H9 (cell line): ENCODE data around the gene AMDHD2. TPM values are rescaled to one million over a fixed set of nuclear protein-coding genes. Genes with fewer than 3 reads are reported as not detected.

Experiments used
- DNase-seq: peaks from one replicate; pipeline ENCODE4 v3.0.0-alpha.2; 2017
- H2AFZ ChIP-seq: one replicate; pipeline ENCODE4 v1.6.1; 2013; ENCODE audit warnings: mild to moderate bottlenecking, low read length, control low read depth, moderate library complexity
- H2AK5ac ChIP-seq: 2 replicates; pipeline ENCODE4 v1.6.1; 2013; ENCODE audit warnings: low read length, control low read depth, mixed read lengths; ENCODE audit not compliant: insufficient read length
- H2BK120ac ChIP-seq: one replicate; pipeline ENCODE4 v1.6.1; 2013; ENCODE audit warnings: low read depth, mild to moderate bottlenecking, low read length, control low read depth, inconsistent platforms; ENCODE audit not compliant: poor library complexity, severe bottlenecking
- H2BK12ac ChIP-seq: 2 replicates; pipeline ENCODE4 v1.6.1; 2013; ENCODE audit warnings: low read length, control low read depth, mixed read lengths, low read depth; ENCODE audit not compliant: insufficient read length
- H2BK15ac ChIP-seq: 2 replicates; pipeline ENCODE4 v1.6.1; 2013; ENCODE audit warnings: low read depth, low read length, control low read depth
- H2BK20ac ChIP-seq: one replicate; pipeline ENCODE4 v1.6.1; 2013; ENCODE audit warnings: low read depth, mild to moderate bottlenecking, low read length, control low read depth, inconsistent platforms; ENCODE audit not compliant: poor library complexity, severe bottlenecking
- H2BK5ac ChIP-seq: 2 replicates; pipeline ENCODE4 v1.6.1; 2013; ENCODE audit warnings: low read length, control low read depth, mixed read lengths; ENCODE audit not compliant: insufficient read length
- H3K14ac ChIP-seq: 2 replicates; pipeline ENCODE4 v1.6.1; 2013; ENCODE audit warnings: low read length, control low read depth; ENCODE audit not compliant: insufficient read depth
- H3K18ac ChIP-seq: 2 replicates; pipeline ENCODE4 v1.6.1; 2013; ENCODE audit warnings: low read depth, mild to moderate bottlenecking, mixed read lengths, low read length, control low read depth; ENCODE audit not compliant: insufficient read length
- H3K23ac ChIP-seq: 2 replicates; pipeline ENCODE4 v1.6.1; 2013; ENCODE audit warnings: low read length, control low read depth, mixed read lengths, low read depth; ENCODE audit not compliant: insufficient read length
- H3K23me2 ChIP-seq: 2 replicates; pipeline ENCODE4 v1.6.1; 2013; ENCODE audit warnings: low read depth, mild to moderate bottlenecking, mixed read lengths, low read length, control low read depth; ENCODE audit not compliant: insufficient read length, poor library complexity, severe bottlenecking
- H3K27ac ChIP-seq: 2 replicates; pipeline ENCODE4 v1.5.1; 2013; ENCODE audit warnings: low read length, control low read depth, mixed read lengths, low read depth; ENCODE audit not compliant: insufficient read length
- H3K27me3 ChIP-seq: 2 replicates; pipeline ENCODE4 v1.6.1; 2013; ENCODE audit warnings: low read length, control low read depth, inconsistent platforms; ENCODE audit not compliant: insufficient read depth
- H3K4ac ChIP-seq: 2 replicates; pipeline ENCODE4 v1.6.1; 2013; ENCODE audit warnings: low read depth, mild to moderate bottlenecking, control low read depth, inconsistent platforms, low read length, moderate library complexity
- H3K4me1 ChIP-seq: 2 replicates; pipeline ENCODE4 v1.6.1; 2013; ENCODE audit warnings: low read length, control low read depth, inconsistent platforms; ENCODE audit not compliant: insufficient read depth
- H3K4me2 ChIP-seq: 2 replicates; pipeline ENCODE4 v1.6.1; 2013; ENCODE audit warnings: low read length, control low read depth, mixed read lengths; ENCODE audit not compliant: insufficient read length, insufficient read depth
- H3K56ac ChIP-seq: 2 replicates; pipeline ENCODE4 v1.6.1; 2013; ENCODE audit warnings: low read depth, mild to moderate bottlenecking, mixed read lengths, low read length, control low read depth; ENCODE audit not compliant: insufficient read length
- H3K79me1 ChIP-seq: 2 replicates; pipeline ENCODE4 v1.6.1; 2013; ENCODE audit warnings: low read depth, mild to moderate bottlenecking, moderate library complexity, low read length, control low read depth, inconsistent platforms; ENCODE audit not compliant: insufficient read depth, poor library complexity, severe bottlenecking
- H3K79me2 ChIP-seq: 2 replicates; pipeline ENCODE4 v1.6.1; 2013; ENCODE audit warnings: low read length, control low read depth, inconsistent platforms; ENCODE audit not compliant: insufficient read depth
- H3K9ac ChIP-seq: 2 replicates; pipeline ENCODE4 v1.6.1; 2013; ENCODE audit warnings: low read length, control low read depth, mixed read lengths; ENCODE audit not compliant: insufficient read length; ENCODE audit errors: extremely low read depth
- H3K9me3 ChIP-seq: one replicate; pipeline ENCODE4 v1.6.1; 2013; ENCODE audit warnings: low read depth, low read length, inconsistent platforms; ENCODE audit not compliant: control insufficient read depth
- H3T11ph ChIP-seq: one replicate; pipeline ENCODE4 v1.6.1; 2013; ENCODE audit warnings: mild to moderate bottlenecking, low read length, control low read depth, inconsistent platforms
- H4K20me1 ChIP-seq: one replicate; pipeline ENCODE4 v1.6.1; 2013; ENCODE audit not compliant: control insufficient read depth, insufficient read length, insufficient read depth
- H4K5ac ChIP-seq: 2 replicates; pipeline ENCODE4 v1.6.1; 2013; ENCODE audit warnings: low read depth, mild to moderate bottlenecking, mixed read lengths, low read length, control low read depth; ENCODE audit not compliant: insufficient read length
- H4K8ac ChIP-seq: replicated peaks from 2 replicates; pipeline ENCODE4 v1.6.1; 2013; ENCODE audit warnings: low read length, control low read depth, mixed read lengths, low read depth; ENCODE audit not compliant: insufficient read length
- H4K91ac ChIP-seq: 2 replicates; pipeline ENCODE4 v1.6.1; 2013; ENCODE audit warnings: low read depth, mild to moderate bottlenecking, moderate library complexity, mixed read lengths, low read length, control low read depth; ENCODE audit not compliant: insufficient read length
- H3K27ac Mint-ChIP-seq, 3 experiments: 2 replicates in 2 of 3; 3 replicates in 1 of 3; pipeline ENCODE4 v1.8.0; 2020 to 2021; ENCODE audit warnings: mixed read lengths in 3 of 3, mild to moderate bottlenecking in 1 of 3, moderate library complexity in 1 of 3
- H3K27me3 Mint-ChIP-seq: 2 replicates; pipeline ENCODE4 v1.8.0; 2021; ENCODE audit warnings: low read depth, mild to moderate bottlenecking, moderate library complexity, mixed read lengths
- H3K36me3 Mint-ChIP-seq, 3 experiments: 2 replicates in 2 of 3; 3 replicates in 1 of 3; pipeline ENCODE4 v1.8.0; 2020 to 2021; ENCODE audit warnings: low read depth in 3 of 3, mixed read lengths in 3 of 3; ENCODE audit not compliant: insufficient read depth in 1 of 3
- H3K4me1 Mint-ChIP-seq, 2 experiments: 2 replicates each; pipeline ENCODE4 v1.8.0; 2020; ENCODE audit warnings: mixed read lengths in 2 of 2
- H3K4me3 Mint-ChIP-seq, 2 experiments: 2 replicates in 1 of 2; 3 replicates in 1 of 2; pipeline ENCODE4 v1.8.0; 2020 to 2021; ENCODE audit warnings: mild to moderate bottlenecking in 2 of 2, mixed read lengths in 2 of 2, moderate library complexity in 1 of 2
- H3K9me3 Mint-ChIP-seq, 2 experiments: 2 replicates in 1 of 2; 3 replicates in 1 of 2; pipeline ENCODE4 v1.8.0; 2020; ENCODE audit warnings: mild to moderate bottlenecking in 2 of 2, mixed read lengths in 2 of 2, moderate library complexity in 1 of 2
- CTCF ChIP-seq: fragments of 200-600 bp; sonication (generic); conservative IDR thresholded peaks from 3 replicates; pipeline ENCODE4 v1.8.0; 2021; ENCODE audit warnings: antibody characterized with exemption, mild to moderate bottlenecking
- WGBS: extraction: QIAGEN DNeasy Blood & Tissue Kit; methylation state at CpG from one replicate; pipeline ENCODE4 v1.1.7; 2013; ENCODE audit warnings: missing lambda C conversion rate, low lambda C conversion rate, mixed read lengths; ENCODE audit not compliant: insufficient read length; ENCODE audit errors: extremely low coverage; 5-methylcytosine and 5-hydroxymethylcytosine counted together
- total RNA-seq: library from RNA; stranded (reverse); gene quantifications from 2 replicates; pipeline ENCODE4 v1.2.1, GENCODE V29; 2021

AMDHD2 gene
- total RNA-seq, 1 experiment from 2014 or later = 61.5 TPM

GRCh38 chr16:2519711-2520080 is 475 bp upstream of the AMDHD2 start:
- Histone ChIP-seq H3K9ac (no peak overlapping the region), H3K4me1 (no peaks in the 10 kb centered on the region), H3K27me3 (no peaks in the 10 kb centered on the region), H2BK120ac (no peak overlapping the region), H3K23me2 (peaks cover 13% of the 10 kb centered on the region), H3K79me2 (peaks cover 33% of the 10 kb centered on the region; the same call in 1 of the 2 replicates), H2BK15ac (no peak overlapping the region), H3K27ac (no peak overlapping the region), H3K9me3 (no peaks in the 10 kb centered on the region), H4K8ac (no peak overlapping the region), H2AK5ac (no peak overlapping the region), H4K5ac (no peak overlapping the region), H3K14ac (no peak overlapping the region), H3K56ac (no peak overlapping the region), H2BK5ac (no peak overlapping the region), H4K20me1 (no peaks in the 10 kb centered on the region), H4K91ac (no peak overlapping the region), H3K4me2 (peak overlapping the region; percentile 57), H3T11ph (no peak overlapping the region), H3K23ac (no peak overlapping the region), H2AFZ (no peak overlapping the region), H2BK12ac (no peak overlapping the region), H2BK20ac (no peak overlapping the region), H3K4ac (no peak overlapping the region), H3K18ac (no peak overlapping the region), H3K79me1 (peaks cover 9% of the 10 kb centered on the region)
- Mint-ChIP-seq H3K9me3 (no peaks in the 10 kb centered on the region), H3K27me3 (no peaks in the 10 kb centered on the region; the same call in 1 of the 2 replicates), H3K36me3 (peaks cover 6 to 40% (median 25%) of the 10 kb centered on the region in 3 experiments; a peak in 6 of 7 replicates), H3K4me1 (peaks cover 26 to 37% of the 10 kb centered on the region in 2 experiments), H3K4me3 (peak overlapping the region; percentile 78 to 79), H3K27ac (peak overlapping the region; percentile 95 to 97 (median 96); a peak in 6 of 7 replicates)
- WGBS = no CpG with 5 or more reads among the region's 22 CpGs
- TF ChIP-seq CTCF = no peak
- DNase-seq = no peak
